Measurements from ENCODE around the gene GRIK4. TPM values are rescaled to one million over a fixed set of nuclear protein-coding genes. Genes with fewer than 3 reads are reported as not detected.
"Not testable (repeated sequence)": the region's sequence is repeated elsewhere in the genome, so short reads cannot be mapped to it uniquely, and the experiment has no call there.

The GRIK4 gene
- total and polyA plus RNA-seq, 7 donors = 0.04 to 0.11 (median 0.04) TPM; not detected in 4

DNA sequence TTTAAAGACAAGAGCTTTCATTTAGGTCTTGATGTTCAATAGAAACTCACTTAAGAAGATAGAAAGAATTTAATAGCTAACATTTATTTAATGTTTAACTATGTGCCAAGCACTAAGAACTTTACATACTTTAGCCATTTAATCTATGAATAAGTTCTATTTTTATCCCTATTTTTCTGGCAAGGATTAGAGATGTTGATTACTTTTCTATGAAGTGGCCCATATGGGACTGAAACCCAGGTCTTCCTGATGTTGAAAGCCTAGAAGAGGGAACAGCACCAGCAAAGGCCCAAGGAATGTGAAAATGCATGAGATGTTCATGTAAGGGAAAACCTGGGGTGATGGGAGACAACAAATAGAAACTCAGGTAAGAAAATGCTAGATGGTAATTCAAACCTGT lies 497.0 kb downstream of the GRIK4 start:
- ATAC-seq (no peak), DNase-seq (no peak)
- Histone ChIP-seq H3K4me3 (no peak overlapping the region), H3K27ac (no peak overlapping the region), H3K27me3 (ENCODE audit: insufficient read depth in 3 of 3, low read length in 2 of 3) (peaks cover 0 to 4% (median 3%) of the 10 kb centered on the region in 3 donors), H3K4me1 (no peaks in the 10 kb centered on the region), H3K36me3 (ENCODE audit: insufficient read depth in 1 of 2, low read depth in 1 of 2) (no peaks in the 10 kb centered on the region), H3K9me3 (no peaks in the 10 kb centered on the region)
- TF ChIP-seq CTCF (IDR thresholded peaks at IDR 0.05) = no peak
- intact Hi-C loops (cut with DNase I) = no loop called here

GRCh38 chr11:121012091-121012490 lies 500.5 kb downstream of the GRIK4 start:
- no peak for TF ChIP-seq CTCF (IDR thresholded peaks at IDR 0.05)
- no peak for DNase-seq
- no peak overlapping the region for H3K27ac ChIP-seq
- WGBS, 3 donors = 86 to 91% (median 89%) methylated on average over 1 of the region's 1 CpG
- H3K36me3 ChIP-seq (ENCODE audit: insufficient read depth in 1 of 2, low read depth in 1 of 2) = no peaks in the 10 kb centered on the region
- H3K4me1 ChIP-seq = no peaks in the 10 kb centered on the region
- no peaks in the 10 kb centered on the region for H3K9me3 ChIP-seq
- intact Hi-C loops (cut with DNase I) = no loop called here
- ATAC-seq = no peak
- peaks cover 0 to 3% (median 0%) of the 10 kb centered on the region in 3 donors for H3K27me3 ChIP-seq (ENCODE audit: insufficient read depth in 3 of 3, low read length in 2 of 3)
- no peak overlapping the region for H3K4me3 ChIP-seq

DNA sequence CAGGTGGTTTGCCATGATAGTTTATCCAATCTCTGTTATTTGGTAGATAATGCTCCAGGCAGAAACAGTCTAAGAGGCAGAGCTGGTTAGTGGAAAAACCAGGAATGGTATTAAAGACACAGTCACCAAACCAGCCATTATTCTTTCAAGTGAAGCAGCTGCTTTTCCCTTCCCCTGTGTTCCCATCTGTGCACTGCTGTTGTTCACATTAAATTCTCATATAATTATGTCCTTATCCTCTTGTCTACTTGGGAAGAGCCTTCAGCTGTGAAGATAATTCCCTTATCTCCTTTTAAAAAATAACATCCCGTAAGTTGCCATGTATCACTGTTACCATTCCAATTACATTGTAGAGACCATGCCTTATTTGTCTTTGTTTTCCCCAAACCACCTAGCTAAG lies 507.2 kb downstream of the GRIK4 start:
- intact Hi-C loops (cut with DNase I) = no loop called here
- DNase-seq (no peak), ATAC-seq (no peak)
- H3K27ac ChIP-seq = no peak overlapping the region
- H3K27me3 ChIP-seq (ENCODE audit: insufficient read depth in 3 of 3, low read length in 2 of 3) = no peaks in the 10 kb centered on the region
- no peaks in the 10 kb centered on the region for H3K9me3 ChIP-seq
- no peak for TF ChIP-seq CTCF (IDR thresholded peaks at IDR 0.05)
- H3K4me3 ChIP-seq = no peak overlapping the region
- H3K36me3 ChIP-seq (ENCODE audit: insufficient read depth in 1 of 2, low read depth in 1 of 2) = no peaks in the 10 kb centered on the region
- H3K4me1 ChIP-seq = no peaks in the 10 kb centered on the region
- WGBS, 3 donors = 36 to 55% (median 44%) methylated on average over 1 of the region's 1 CpG

DNA sequence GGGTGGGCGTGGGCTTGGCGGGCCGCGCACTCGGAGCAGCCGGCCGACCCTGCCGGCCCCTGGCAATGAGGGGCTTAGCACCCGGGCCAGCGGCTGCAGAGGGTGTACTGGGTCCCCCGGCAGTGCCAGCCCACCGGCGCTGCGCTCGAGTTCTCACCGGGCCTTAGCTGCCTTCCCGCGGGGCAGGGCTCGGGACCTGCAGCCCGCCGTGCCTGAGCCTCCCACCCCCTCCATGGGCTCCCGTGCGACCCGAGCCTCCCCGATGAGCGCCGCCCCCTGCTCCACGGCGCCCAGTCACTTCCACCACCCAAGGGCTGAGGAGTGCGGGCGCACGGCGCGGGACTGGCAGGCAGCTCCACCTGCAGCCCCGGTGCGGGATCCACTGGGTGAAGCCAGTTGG lies 510.2 kb downstream of the GRIK4 start:
- peaks cover 12% of the 10 kb centered on the region for H3K4me1 ChIP-seq
- H3K27me3 ChIP-seq (ENCODE audit: insufficient read depth in 3 of 3, low read length in 2 of 3); ATAC-seq; H3K27ac ChIP-seq; DNase-seq; H3K36me3 ChIP-seq (ENCODE audit: insufficient read depth in 1 of 2, low read depth in 1 of 2); intact Hi-C loops (cut with DNase I); H3K4me3 ChIP-seq; H3K9me3 ChIP-seq: not testable (repeated sequence)
- WGBS, 3 donors = 92 to 95% (median 95%) methylated on average over 29 to 36 of the region's 36 CpGs

DNA sequence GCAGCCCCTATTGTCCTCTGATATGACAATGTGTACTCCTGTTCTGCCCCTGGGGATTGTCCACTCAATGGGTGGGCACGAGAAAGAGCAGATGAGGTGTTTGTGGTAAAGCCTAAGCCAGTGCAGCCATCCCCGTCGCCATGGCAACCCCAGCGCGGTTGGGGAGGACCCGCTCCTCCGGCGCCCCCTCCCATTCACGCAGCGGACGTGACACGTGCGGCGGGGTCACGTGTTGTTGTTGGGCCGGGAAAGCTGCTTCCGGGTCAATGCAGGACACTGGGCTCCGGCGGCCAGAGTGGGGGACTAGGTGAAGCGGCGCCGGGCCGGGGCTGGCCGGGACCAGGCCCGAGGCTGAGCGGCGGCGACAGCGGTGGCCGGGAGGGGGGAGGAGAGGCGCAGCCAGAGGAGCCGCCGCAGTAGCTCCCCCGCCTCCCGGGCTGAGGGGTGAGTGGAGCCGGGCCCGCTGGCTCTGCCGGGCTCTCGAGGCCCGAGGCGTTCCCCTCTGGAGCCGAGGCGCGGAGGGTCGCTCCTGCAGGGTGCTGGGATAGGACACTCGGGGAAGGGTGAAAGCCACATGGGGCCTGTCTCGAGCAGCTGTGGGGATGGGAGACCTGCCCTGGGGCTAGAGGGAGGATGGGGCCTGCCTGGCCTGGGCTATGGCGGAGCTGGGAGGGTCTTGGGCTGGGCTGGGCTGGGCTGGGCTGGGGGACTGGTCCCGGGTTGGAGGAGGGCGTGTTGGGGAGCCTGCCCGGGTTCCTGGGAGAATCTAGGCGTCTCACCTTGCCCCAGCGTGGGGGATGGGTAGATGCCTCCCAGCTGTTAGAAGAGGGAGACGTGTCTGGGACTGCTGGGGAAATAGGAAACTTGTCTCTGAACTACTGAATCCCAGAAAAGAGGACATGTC lies 512.6 kb downstream of the GRIK4 start, which contains the start of gene TBCEL:
TBCEL (plus strand) TSS at position 255 of the 904 bp plus-strand sequence. CDS start 21,589 bp downstream, outside the sequence.
- Histone ChIP-seq H3K4me1 (peaks cover 12% of the 10 kb centered on the region), H3K4me3 (peak within 1 kb of the TSS; percentile 85), H3K27ac (peak within 1 kb of the TSS; percentile 61), H3K27me3 (ENCODE audit: insufficient read depth in 3 of 3, low read length in 2 of 3) (no peaks in the 10 kb centered on the region), H3K9me3 (no peaks in the 10 kb centered on the region), H3K36me3 (ENCODE audit: insufficient read depth in 1 of 2, low read depth in 1 of 2) (no peaks in the 10 kb centered on the region)
- WGBS, 3 donors = 0 to 1% (median 1%) methylated on average over 31 to 54 of the region's 54 CpGs
- ATAC-seq (peak; percentile 91 to 97 (median 93)), DNase-seq (peak; percentile 88 to 92)
- intact Hi-C loops (cut with DNase I) = no loop called here
- no peak for TF ChIP-seq CTCF (IDR thresholded peaks at IDR 0.05)
